CD4-positive, CD25-positive, alpha-beta regulatory T cell (primary cell): Measurements from ENCODE around the gene SLC6A2. TPM values are rescaled to one million over a fixed set of nuclear protein-coding genes. Genes with fewer than 3 reads are reported as not detected.
"Not testable (repeated sequence)": the region's sequence is repeated elsewhere in the genome, so short reads cannot be mapped to it uniquely, and the experiment has no call there.

ENCODE experiments used
- ATAC-seq, 2 donors: fragments of 150-1000 bp; cut with Tn5 transposase; one replicate each; pipeline ENCODE4 v1.10.0; 2021; ENCODE audit warnings: low read depth in 2 of 2, moderate number of reproducible peaks in 2 of 2, moderate library complexity in 1 of 2
- DNase-seq, 3 donors: peaks; one replicate each; pipeline versions ENCODE4 v3.0.0 to v3.0.0-alpha.2; 2012 to 2022; ENCODE audit warnings: mixed read lengths in 1 of 3
- H3K27ac ChIP-seq: one replicate; pipeline ENCODE4 v1.7.0; 2013; ENCODE audit warnings: mild to moderate bottlenecking, low read length; ENCODE audit not compliant: insufficient read depth, poor library complexity, severe bottlenecking
- H3K27me3 ChIP-seq: one replicate; pipeline ENCODE4 v1.7.0; 2013; ENCODE audit warnings: low read length; ENCODE audit not compliant: control insufficient read depth, insufficient read depth
- H3K36me3 ChIP-seq: one replicate; pipeline ENCODE4 v1.7.0; 2013; ENCODE audit warnings: mild to moderate bottlenecking, low read length, moderate library complexity; ENCODE audit not compliant: control insufficient read depth, insufficient read depth
- H3K4me1 ChIP-seq: 2 replicates; pipeline ENCODE4 v1.7.0; 2013; ENCODE audit warnings: mild to moderate bottlenecking, low read length; ENCODE audit not compliant: insufficient read depth, control insufficient read depth, poor library complexity, severe bottlenecking
- H3K4me3 ChIP-seq: one replicate; pipeline ENCODE4 v1.7.0; 2013; ENCODE audit warnings: low read depth, mild to moderate bottlenecking, low read length, moderate library complexity
- H3K9me3 ChIP-seq, 2 experiments: 1 replicate in 1 of 2; 2 replicates in 1 of 2; pipeline ENCODE4 v1.7.0; 2013; ENCODE audit warnings: low read length in 2 of 2, mild to moderate bottlenecking in 1 of 2, moderate library complexity in 1 of 2; ENCODE audit not compliant: control insufficient read depth in 2 of 2
- H3K27ac Mint-ChIP-seq, 3 donors: one replicate each; pipeline ENCODE4 v1.8.0; 2020 to 2022; ENCODE audit warnings: mild to moderate bottlenecking in 3 of 3, mixed read lengths in 3 of 3, moderate library complexity in 2 of 3
- H3K27me3 Mint-ChIP-seq: one replicate; pipeline ENCODE4 v1.8.0; 2022; ENCODE audit warnings: mild to moderate bottlenecking, mixed read lengths
- H3K36me3 Mint-ChIP-seq: one replicate; pipeline ENCODE4 v1.8.0; 2020; ENCODE audit warnings: mixed read lengths
- H3K4me1 Mint-ChIP-seq, 4 donors: one replicate each; pipeline ENCODE4 v1.8.0; 2020 to 2022; ENCODE audit warnings: mixed read lengths in 4 of 4, mild to moderate bottlenecking in 1 of 4
- H3K4me3 Mint-ChIP-seq, 4 donors: one replicate each; pipeline ENCODE4 v1.8.0; 2020 to 2022; ENCODE audit warnings: mild to moderate bottlenecking in 4 of 4, mixed read lengths in 4 of 4, moderate library complexity in 3 of 4
- H3K9me3 Mint-ChIP-seq, 7 donors: one replicate each; pipeline ENCODE4 v1.8.0; 2020 to 2022; ENCODE audit warnings: mixed read lengths in 7 of 7, mild to moderate bottlenecking in 3 of 7, moderate library complexity in 2 of 7
- polyA plus RNA-seq, 4 donors: library from polyadenylated mRNA; unstranded; fragments of 300-500 nt; fragmentation: Illumina TruSeq; gene quantifications; one replicate each; pipeline ENCODE4 v1.2.3, GENCODE V29; 2021
- total RNA-seq: library from RNA; stranded (reverse); gene quantifications from one replicate; pipeline ENCODE4 v1.2.3, GENCODE V29; 2022

Gene SLC6A2
- total RNA-seq (not detected), polyA plus RNA-seq (not detected)

- Mint-ChIP-seq H3K27me3 (peaks cover 4% of the 10 kb centered on the region), H3K4me3 (no peak within 1 kb of the TSS), H3K9me3 (peaks cover 0 to 3% (median 0%) of the 10 kb centered on the region in 7 donors), H3K4me1 (no peaks in the 10 kb centered on the region), H3K36me3 (no peaks in the 10 kb centered on the region), H3K27ac (no peak within 1 kb of the TSS)
- no peaks in the 10 kb centered on the region for H3K27me3 ChIP-seq
- H3K27ac ChIP-seq: no peak within 1 kb of the TSS
- no peaks in the 10 kb centered on the region for H3K36me3 ChIP-seq
- no peak within 1 kb of the TSS for H3K4me3 ChIP-seq
- no peaks in the 10 kb centered on the region for H3K9me3 ChIP-seq
- ATAC-seq (no peak), DNase-seq (no peak)
- no peaks in the 10 kb centered on the region for H3K4me1 ChIP-seq
Measured at GRCh38 chr16:55655897-55656681, at the start of gene SLC6A2. Gene SLC6A2 (plus strand): TSS chr16:55655988. CDS start chr16:55656695, 707 bp downstream.

DNA sequence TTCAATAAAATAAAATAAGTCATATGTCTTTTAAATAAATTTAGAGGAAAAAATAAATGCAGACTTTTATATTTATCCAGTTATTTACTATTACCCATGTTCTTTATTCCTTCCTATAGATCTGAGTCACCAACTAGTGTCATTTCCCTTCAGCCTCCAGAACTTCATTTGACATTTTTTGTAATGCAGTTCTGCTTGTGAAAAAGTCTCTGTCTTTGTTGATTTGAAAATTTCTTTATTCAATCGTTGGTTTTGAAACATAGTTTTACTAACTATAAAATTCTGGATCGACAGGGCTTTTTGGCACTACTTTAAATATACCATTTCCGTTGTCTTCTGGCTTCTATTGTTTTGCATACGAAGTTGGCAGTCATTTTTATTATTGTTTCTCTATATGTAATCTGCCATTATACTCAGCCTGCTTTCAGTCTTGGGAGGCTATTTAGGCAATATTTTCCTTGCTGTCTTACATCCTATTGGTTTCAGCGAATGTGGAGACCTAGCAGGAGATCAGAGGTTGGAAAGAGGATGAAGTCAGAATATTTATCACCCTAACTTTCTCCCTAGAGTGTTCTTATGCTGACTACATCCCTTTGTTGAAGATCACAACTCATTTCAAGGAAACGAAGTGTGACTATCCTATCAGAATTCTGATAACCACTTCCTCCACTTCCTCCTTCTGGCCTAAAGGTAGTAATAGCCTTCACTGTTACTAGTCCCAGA lies 42.0 kb upstream of the SLC6A2 start:
- Histone ChIP-seq H3K9me3 (no peaks in the 10 kb centered on the region), H3K4me3 (no peak overlapping the region), H3K36me3 (no peaks in the 10 kb centered on the region), H3K27me3 (no peaks in the 10 kb centered on the region), H3K4me1 (no peaks in the 10 kb centered on the region), H3K27ac (no peak overlapping the region)
- no peaks in the 10 kb centered on the region for H3K4me1 Mint-ChIP-seq
- no peak for DNase-seq
- no peaks in the 10 kb centered on the region for H3K27me3 Mint-ChIP-seq
- no peak for ATAC-seq
- no peaks in the 10 kb centered on the region for H3K36me3 Mint-ChIP-seq
- H3K9me3 Mint-ChIP-seq: peaks cover 0 to 19% (median 3%) of the 10 kb centered on the region in 7 donors
- no peak overlapping the region for H3K4me3 Mint-ChIP-seq
- no peak overlapping the region for H3K27ac Mint-ChIP-seq

GRCh38 chr16:55615071-55615470 lies 40.7 kb upstream of the SLC6A2 start:
- Mint-ChIP-seq H3K27ac (no peak overlapping the region), H3K4me1 (no peaks in the 10 kb centered on the region), H3K36me3 (no peaks in the 10 kb centered on the region), H3K9me3 (peaks cover 0 to 12% (median 3%) of the 10 kb centered on the region in 7 donors), H3K27me3 (no peaks in the 10 kb centered on the region), H3K4me3 (no peak overlapping the region)
- DNase-seq: no peak
- no peaks in the 10 kb centered on the region for H3K27me3 ChIP-seq
- no peak for ATAC-seq
- no peaks in the 10 kb centered on the region for H3K4me1 ChIP-seq
- no peak overlapping the region for H3K27ac ChIP-seq
- H3K4me3 ChIP-seq: no peak overlapping the region
- no peaks in the 10 kb centered on the region for H3K9me3 ChIP-seq
- no peaks in the 10 kb centered on the region for H3K36me3 ChIP-seq

- not testable (repeated sequence) for H3K4me3 Mint-ChIP-seq, H3K27me3 Mint-ChIP-seq, H3K9me3 ChIP-seq, H3K27ac Mint-ChIP-seq, ATAC-seq, H3K36me3 ChIP-seq, H3K36me3 Mint-ChIP-seq, H3K4me1 ChIP-seq, H3K27ac ChIP-seq, H3K4me3 ChIP-seq, H3K27me3 ChIP-seq, H3K4me1 Mint-ChIP-seq, DNase-seq
- peaks cover 0 to 12% (median 0%) of the 10 kb centered on the region in 7 donors for H3K9me3 Mint-ChIP-seq
Measured at GRCh38 chr16:55615670-55616069, 40.1 kb upstream of the SLC6A2 start.

GRCh38 chr16:55621771-55622170 lies 34.0 kb upstream of the SLC6A2 start:
- DNase-seq (no peak), ATAC-seq (no peak)
- Histone ChIP-seq H3K27me3 (no peaks in the 10 kb centered on the region), H3K27ac (no peak overlapping the region), H3K36me3 (no peaks in the 10 kb centered on the region), H3K4me3 (no peak overlapping the region), H3K4me1 (no peaks in the 10 kb centered on the region), H3K9me3 (no peaks in the 10 kb centered on the region)
- no peaks in the 10 kb centered on the region for H3K36me3 Mint-ChIP-seq
- H3K27me3 Mint-ChIP-seq: no peaks in the 10 kb centered on the region
- peaks cover 0 to 9% (median under 1%) of the 10 kb centered on the region in 7 donors for H3K9me3 Mint-ChIP-seq
- H3K27ac Mint-ChIP-seq: no peak overlapping the region
- H3K4me1 Mint-ChIP-seq: no peaks in the 10 kb centered on the region
- H3K4me3 Mint-ChIP-seq: no peak overlapping the region

DNA sequence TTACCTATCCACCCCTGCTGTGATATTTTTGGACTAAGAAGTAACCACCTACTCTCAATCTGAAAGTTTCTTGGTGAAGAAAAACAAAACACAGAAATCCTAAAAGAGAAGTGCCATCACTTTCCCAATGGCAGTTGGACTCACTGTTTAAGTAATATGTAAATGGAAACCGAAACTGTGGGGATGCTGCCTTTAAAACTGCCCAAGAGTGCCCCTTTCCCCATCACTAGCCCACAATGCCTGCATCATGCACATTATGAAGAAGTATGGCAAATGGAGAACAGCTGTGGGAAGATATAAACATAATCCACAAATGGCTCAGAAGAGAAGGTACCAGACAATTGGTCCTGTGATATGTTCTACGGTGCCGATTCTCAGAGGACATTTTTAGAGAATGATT lies 33.5 kb upstream of the SLC6A2 start:
- Mint-ChIP-seq H3K27me3 (no peaks in the 10 kb centered on the region), H3K36me3 (no peaks in the 10 kb centered on the region), H3K4me1 (no peaks in the 10 kb centered on the region), H3K27ac (no peak overlapping the region), H3K4me3 (no peak overlapping the region), H3K9me3 (peaks cover 0 to 9% (median 0%) of the 10 kb centered on the region in 7 donors)
- H3K27ac ChIP-seq: no peak overlapping the region
- no peaks in the 10 kb centered on the region for H3K27me3 ChIP-seq
- H3K36me3 ChIP-seq: no peaks in the 10 kb centered on the region
- no peaks in the 10 kb centered on the region for H3K4me1 ChIP-seq
- DNase-seq (no peak), ATAC-seq (no peak)
- H3K9me3 ChIP-seq: no peaks in the 10 kb centered on the region
- H3K4me3 ChIP-seq: no peak overlapping the region

GRCh38 chr16:55622930-55623561 lies 32.7 kb upstream of the SLC6A2 start:
- H3K27ac ChIP-seq: no peak overlapping the region
- DNase-seq (no peak), ATAC-seq (no peak)
- Mint-ChIP-seq H3K27ac (no peak overlapping the region), H3K4me3 (no peak overlapping the region), H3K27me3 (no peaks in the 10 kb centered on the region), H3K4me1 (no peaks in the 10 kb centered on the region), H3K9me3 (peaks cover 0 to 9% (median 0%) of the 10 kb centered on the region in 7 donors), H3K36me3 (no peaks in the 10 kb centered on the region)
- H3K27me3 ChIP-seq: no peaks in the 10 kb centered on the region
- no peaks in the 10 kb centered on the region for H3K9me3 ChIP-seq
- no peaks in the 10 kb centered on the region for H3K36me3 ChIP-seq
- no peaks in the 10 kb centered on the region for H3K4me1 ChIP-seq
- no peak overlapping the region for H3K4me3 ChIP-seq
